OCI-LY3 (cell line): ENCODE measurements around the gene DNASE1L1.

Experiments used
- CTCF ChIP-seq: fragments of 200-600, 300-600 bp; sonication (generic); IDR thresholded peaks from 2 replicates; pipeline ENCODE4 v1.5.1; 2014; ENCODE audit warnings: antibody characterized with exemption, low read length, low read depth
- EZH2phosphoT487 ChIP-seq: fragments of 200-600 bp; shearing (Covaris generic); IDR thresholded peaks from 2 replicates; pipeline ENCODE4 v1.6.1; 2018; ENCODE audit warnings: antibody characterized with exemption, mixed run types, low read depth

GRCh38 chrX:154401918-154402621 lies 7.0 kb downstream of the DNASE1L1 start:
- TF ChIP-seq CTCF (no peak), EZH2phosphoT487 (no peak)
